Activated CD4-positive, alpha-beta T cell treated with anti-CD3 and anti-CD28 coated beads, Interleukin-2, amount 50 U/mL, for 4 hours (primary cell): ENCODE measurements around the gene GAPDHS.

Experiments
- DNase-seq, 2 experiments: peaks; one replicate each; pipeline ENCODE4 v3.0.0-alpha.2; 2020

GAPDHS gene

DNA sequence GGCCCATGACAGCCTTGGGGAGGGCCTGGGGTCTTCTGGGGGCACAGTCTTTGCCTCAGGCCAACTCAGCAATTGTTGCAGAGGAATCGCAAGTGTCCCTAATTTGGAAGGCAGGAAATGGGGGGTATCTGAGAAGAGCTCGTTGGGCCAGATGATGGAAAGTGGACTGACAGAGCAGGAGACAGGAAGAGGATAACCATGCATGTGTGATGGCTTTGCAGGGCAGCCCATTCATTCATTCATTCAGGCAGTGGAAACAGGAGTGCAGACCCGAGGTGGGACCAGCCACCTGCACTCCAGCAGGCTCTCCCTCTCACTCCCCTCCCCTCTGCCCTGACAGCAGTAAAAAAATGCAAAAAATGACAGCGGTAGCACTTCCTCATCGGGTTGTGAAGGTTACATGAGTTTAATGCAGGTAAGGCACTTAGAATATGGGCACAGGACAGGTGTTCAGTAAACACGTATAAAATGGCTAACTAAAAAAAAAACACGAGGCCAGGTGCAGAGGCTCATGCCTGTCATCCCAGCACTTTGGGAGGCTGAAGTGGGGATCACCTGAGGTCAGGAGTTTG lies 7.2 kb downstream of the GAPDHS start:
- no peak for DNase-seq

DNA sequence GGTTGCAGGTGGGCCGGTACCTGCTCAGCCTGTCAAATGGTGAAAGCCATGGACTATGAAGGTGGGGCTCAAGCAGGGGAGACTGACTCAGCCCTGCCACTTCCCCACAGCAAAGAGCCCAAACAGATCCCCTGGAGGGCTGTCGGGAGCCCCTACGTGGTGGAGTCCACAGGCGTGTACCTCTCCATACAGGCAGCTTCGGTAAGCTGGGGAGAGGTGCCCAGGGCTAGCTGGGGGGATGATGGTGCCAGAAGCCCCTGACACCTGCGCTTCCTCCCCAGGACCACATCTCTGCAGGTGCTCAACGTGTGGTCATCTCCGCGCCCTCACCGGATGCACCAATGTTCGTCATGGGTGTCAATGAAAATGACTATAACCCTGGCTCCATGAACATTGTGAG lies 9.0 kb downstream of the GAPDHS start:
- DNase-seq = no peak

DNA sequence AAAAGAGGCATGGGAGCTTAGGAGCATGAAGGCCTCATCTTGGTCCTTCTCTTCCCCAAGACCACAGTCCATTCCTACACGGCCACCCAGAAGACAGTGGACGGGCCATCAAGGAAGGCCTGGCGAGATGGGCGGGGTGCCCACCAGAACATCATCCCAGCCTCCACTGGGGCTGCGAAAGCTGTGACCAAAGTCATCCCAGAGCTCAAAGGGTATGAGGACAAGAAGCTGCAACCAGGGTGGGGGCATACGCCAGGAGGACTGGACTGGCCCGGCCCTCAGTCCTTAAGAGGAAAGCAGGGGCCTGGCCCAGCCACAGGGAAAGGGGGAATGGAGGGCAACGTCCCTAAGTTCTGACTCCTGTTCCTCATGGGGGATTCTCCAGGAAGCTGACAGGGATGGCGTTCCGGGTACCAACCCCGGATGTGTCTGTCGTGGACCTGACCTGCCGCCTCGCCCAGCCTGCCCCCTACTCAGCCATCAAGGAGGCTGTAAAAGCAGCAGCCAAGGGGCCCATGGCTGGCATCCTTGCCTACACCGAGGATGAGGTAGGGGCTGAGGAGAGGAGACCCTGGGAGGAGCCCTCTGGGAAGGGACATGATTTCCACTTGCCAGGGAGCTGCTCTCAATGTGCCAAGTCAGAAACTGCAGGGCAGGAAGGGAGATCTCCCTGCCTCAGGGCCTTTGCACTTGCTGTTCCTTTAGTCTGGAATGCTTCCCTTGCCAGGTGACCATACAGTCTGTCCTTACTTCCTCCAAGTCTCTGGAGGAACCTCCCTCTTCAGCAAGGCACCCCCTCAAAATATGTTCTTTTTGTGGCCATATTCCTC lies 10.2 kb downstream of the GAPDHS start:
- DNase-seq = no peak

DNA sequence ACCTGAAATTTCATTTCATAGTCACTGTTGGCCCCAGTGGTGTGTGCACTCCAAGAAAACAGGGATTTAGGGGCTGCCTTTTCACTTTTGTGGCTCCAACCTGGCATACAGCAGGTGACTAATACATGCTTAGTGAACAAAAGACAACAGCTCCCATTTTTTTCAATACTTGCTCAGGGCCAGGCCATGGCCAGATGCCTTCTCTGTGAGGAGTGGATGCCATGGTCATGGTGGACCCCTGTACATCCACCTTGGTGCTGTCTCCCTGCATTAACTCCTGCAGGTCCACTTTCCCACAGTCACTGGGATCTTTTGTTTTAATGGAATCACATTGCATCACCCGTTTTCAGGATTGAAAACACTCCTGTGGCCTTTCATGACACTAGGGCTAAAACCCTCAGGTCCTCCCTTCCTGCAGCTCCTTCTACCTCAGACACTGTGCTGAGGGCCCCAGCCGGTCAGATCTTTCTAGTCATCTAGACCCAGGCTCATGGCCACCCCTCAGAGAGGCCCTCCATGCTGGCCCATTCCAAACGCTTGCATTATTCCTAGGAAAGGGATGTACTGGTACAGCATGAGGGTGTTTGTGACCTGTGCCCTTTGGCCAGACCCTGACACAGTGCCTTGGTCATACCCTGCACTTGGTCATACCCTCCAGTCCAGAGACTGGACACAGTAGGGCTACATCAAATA lies 11.0 kb downstream of the GAPDHS start:
- no peak for DNase-seq

DNA sequence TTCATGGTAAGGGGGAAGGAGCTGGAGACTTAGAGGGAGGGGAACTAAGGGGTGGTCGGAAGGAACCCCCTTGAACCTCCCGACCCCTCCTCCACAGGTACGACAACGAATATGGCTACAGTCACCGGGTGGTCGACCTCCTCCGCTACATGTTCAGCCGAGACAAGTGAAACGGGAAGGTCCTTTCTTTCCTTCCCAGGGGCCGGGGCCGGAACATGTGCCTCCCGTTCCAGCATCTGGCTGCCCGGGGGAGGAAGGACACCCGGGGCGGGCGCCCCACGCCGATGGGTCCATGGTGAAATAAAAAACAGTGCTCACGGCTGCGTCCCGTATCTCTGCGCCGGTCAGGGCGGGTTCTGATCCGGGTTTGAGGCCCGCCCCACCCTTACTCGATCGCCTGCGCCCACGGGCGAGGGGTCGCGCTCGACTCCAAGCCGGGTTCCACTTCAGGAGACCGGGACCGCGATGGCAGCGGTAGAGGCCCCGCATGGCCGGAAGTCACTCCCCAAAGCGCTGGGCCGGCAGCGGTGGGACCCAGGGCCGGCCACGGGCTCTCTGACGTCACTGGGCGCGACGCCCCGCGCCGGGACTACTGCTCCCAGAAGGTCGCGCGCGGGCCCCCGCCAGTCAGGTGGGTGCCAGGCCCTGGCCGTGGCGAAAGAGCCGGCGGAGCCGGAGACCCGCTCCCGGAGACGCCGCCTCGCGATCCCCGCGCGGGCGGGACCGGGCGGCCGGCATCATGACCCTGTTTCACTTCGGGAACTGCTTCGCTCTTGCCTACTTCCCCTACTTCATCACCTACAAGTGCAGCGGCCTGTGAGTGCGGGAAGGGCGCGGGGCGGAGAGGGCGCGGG lies 12.0 kb downstream of the GAPDHS start, which contains the start of gene TMEM147:
Gene TMEM147, plus strand, starts transcription at position 626 of the 854 bp plus-strand sequence. Its CDS starts 114 bp downstream, at position 740.
- peak; percentile 67 to 69 for DNase-seq

DNA sequence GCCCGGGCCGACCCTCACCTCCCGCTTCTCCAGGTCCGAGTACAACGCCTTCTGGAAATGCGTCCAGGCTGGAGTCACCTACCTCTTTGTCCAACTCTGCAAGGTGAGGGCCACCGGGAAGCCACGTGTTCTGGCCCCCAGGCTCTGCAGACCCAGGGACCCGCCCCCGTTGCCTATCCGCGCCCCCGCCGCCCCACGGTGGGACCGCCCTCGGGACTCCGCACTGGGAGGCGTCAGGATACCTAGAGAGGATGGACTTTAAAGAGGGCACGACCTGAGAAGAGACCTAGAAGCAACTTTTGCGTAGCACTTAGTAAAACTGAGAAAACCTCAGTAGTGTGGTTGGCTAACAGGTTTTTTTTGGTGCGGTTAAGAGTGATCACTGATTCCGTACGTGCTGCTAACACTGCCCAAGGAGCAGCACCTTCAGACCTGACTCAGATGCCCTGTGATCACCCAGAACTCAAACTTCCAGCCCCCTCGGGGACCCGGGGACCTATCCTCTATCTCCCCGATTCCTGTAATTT lies 12.7 kb downstream of the GAPDHS start:
- peak; percentile 51 to 54 for DNase-seq

DNA sequence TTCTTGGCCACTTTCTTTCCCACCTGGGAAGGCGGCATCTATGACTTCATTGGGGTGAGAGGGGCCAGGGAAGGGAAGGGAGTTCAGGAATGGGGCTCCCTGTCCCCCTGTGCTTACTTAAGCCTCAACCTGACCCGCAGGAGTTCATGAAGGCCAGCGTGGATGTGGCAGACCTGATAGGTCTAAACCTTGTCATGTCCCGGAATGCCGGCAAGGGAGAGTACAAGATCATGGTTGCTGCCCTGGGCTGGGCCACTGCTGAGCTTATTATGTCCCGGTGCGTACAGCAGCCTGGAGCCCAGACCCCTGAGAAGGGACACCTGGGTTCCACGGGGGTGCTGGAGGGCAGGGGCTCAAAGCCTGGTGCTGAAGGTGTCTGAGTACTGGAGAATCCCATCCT lies 13.3 kb downstream of the GAPDHS start:
- DNase-seq = no peak

DNA sequence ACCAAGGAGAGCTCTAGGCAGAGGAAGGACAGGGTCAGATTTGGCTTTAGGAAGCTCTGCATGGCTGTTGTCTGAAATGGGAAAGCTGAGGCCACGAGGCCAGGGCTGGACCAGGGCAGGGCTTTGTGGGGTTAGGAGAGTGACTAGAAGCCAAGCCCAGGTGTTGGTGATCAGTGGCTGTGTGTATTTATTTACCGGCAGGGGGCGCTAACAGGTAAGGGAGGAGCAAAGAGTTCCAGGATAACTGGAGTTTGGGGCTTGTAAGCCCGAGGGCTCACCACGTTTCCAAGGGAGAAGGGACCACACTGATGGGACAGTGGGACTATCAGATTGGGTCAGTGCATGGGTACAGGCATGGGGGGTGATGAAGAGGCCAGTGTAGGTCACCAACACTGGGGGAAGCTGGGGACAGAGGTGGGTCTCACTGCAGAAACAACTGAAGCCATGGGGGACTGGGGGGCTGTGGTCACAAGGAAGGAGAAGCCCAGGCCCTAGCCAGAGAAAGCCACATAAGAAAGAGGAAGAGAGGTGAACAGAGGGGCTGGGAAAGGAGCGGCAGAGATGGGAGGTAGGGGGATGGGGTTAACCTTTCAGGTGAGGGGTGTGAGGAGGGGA lies 16.0 kb downstream of the GAPDHS start:
- peak; percentile 25 to 38 for DNase-seq

DNA sequence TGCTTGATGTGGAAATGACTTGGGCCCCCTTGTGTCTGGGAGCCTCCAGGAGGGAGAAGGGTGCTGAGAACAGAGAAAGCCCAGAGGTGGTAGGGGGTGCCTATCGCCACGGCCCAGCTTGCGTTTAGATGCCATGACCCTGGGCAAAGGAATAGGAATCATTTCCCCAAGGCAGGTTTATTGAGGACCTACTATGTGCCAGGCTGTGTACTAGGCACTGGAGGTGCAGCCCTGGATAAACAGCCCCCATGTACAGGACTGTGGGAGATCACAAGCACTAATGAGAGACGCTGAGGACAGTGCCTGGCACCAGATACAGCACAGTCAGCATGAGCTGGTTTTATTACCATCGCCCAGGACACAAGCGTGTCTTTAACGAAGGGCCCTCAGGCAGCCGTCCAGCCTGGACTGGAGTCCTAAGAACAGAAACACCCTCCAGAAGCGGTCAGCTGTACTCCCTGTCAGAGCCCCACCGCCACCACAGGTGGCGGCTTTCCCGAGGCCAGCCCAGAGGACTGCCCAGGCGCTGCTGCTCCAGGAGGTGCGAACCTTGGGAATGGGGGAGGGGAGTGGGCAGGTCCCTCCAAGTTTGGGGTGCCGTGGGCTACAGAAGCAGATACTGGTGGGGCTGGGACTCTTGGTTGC lies 16.7 kb downstream of the GAPDHS start:
- no peak for DNase-seq

DNA sequence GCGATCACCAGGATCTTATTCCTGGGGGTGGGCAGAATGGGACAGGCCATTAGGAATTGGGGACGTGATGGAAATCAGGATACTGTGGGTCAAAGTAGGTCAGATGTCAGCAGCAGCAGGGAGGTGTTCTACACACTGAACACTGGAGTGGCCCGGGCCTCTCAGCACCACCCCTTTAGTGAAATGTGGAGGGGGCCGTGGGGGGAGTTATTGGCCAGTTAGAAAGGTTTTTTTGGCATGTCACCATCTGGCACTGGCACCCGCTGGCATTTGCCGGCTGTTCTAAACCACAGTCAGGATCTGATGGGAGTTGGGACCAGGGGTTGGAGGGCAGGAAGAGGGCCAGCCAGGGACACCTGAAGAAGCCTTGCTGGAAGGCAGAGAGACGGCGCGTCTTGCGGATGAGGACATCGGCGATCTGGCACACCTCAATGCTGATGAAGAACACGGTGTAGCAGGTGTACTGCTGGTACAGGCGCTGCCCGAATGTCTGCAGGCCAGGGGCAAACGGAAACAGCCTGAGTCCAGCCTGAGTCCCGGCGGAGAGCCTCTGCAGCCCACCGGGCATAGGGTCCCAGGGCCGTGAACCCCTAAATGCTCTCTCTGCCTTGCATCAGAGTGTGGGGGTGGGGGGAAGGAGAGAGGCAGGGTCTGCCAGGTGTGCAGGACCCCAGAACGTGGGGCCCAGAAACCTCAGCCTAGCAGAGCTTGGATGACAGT lies 18.0 kb downstream of the GAPDHS start:
- DNase-seq = no peak

DNA sequence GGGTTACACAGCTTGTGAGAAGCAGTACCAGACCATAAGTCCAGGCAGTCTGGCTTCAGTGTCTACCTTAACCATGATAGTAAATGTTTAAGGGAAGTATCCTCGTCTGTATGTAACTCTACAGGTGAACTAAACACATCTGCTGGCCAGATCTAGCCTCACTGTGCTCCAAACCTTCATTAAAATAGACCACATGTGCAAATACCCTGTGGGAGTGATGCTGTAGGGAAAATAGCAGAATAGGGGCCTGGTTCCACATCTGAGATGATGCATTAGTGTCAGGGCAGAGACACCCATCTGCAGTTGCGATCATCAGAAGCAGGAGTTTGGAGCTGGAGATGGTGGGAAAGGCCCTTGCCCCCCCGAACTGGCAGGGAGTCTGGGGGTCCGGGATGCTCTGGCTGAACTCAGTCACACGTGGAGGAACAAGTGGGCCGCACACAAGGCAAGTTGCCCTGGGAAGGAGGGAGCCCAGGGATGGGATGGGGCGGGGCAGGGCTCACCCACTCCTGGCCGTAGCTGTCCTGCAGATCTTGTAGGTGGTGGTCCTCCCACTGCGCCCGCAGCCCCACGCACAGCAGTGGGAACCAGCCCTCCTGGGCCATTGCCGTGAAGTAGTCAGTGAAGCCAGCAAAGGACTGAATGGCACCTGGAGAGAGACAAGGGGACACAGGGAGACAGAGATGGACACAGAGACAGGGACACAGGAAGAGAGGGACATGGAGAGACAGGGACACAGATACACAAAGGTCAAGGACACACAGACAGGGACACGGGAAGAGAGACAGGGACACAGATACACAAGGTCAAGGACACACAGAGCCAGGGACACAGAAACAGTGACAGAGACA lies 19.5 kb downstream of the GAPDHS start:
- DNase-seq = no peak

DNA sequence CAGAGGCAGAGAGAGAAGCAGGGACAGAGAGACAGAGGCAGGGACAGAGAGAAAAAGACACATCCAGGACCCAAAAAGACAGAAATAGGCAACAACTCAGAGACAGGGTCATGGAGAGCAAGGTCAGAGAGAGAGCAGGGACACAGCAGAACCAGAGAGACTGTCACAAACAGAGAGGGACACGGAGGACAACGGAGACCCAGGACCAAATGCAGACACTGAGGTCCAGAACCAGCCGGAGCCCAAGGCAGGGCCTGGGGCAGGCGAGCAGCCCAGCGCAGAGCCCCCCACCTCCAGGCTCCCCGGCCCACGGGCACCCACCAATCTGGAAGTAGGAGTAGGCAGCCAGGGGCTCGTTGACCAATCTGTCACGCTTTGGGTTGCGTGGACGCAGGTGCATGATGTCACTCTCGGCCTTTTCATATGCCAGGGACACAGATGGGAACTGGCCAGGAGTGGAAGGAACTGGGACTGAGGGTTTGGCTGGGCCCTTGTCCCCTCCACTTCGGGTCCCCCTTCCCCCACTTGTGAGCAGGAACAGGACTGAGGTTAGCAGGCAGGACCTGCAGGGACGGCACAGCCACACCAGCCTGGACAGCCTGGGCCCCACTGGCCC lies 20.2 kb downstream of the GAPDHS start:
- DNase-seq = no peak

DNA sequence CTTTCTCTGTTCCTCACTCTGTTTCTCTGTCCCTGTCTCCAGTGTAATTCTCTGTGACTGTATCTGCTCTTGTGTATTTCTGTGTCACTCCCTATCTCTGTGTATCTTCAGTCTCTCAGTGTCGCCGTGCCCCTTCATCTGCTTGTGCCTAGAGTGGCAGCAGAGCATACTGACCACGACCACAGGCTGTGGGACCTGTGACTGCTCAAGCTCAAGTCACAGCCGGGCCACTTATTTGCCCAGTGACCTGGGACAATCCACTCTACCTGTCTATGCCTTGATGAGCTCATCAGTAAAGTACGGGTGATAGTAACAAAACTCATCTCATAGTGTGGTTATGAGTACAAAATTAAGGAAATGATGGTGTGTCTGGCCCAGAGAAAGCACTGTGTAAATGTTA lies 20.8 kb downstream of the GAPDHS start:
- no peak for DNase-seq

DNA sequence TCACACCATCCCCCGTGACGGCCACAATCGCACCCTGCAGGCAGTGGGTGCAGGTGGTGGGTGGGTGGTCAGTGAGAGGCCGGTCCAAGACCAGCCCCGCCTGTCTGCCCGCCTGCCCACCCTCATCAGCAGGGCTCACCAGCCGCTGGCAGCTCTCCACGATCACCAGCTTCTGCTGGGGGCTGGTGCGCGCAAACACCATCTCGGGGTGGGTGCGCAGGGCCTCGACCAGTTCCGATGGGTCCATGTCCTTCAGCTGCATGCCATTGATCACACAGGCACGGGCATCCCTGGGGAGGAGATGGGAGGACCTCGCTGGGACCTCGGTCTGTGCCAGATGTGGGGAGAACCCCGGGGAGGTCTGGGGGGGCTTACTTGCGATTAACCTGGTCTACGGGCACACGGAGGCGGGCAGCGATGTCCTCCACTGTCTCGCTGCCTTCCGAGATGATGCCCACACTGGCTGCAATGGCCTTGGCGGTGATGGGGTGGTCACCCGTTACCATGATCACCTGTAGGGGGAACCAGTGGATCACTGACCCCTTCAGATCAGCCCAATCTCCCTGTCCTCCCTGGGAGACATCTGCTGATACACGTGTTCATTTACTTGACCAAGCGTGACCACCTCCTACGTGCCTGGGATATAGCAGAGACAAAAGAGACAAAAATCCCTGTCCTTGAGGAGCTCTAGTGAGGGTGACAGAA lies 22.2 kb downstream of the GAPDHS start:
- no peak for DNase-seq

DNA sequence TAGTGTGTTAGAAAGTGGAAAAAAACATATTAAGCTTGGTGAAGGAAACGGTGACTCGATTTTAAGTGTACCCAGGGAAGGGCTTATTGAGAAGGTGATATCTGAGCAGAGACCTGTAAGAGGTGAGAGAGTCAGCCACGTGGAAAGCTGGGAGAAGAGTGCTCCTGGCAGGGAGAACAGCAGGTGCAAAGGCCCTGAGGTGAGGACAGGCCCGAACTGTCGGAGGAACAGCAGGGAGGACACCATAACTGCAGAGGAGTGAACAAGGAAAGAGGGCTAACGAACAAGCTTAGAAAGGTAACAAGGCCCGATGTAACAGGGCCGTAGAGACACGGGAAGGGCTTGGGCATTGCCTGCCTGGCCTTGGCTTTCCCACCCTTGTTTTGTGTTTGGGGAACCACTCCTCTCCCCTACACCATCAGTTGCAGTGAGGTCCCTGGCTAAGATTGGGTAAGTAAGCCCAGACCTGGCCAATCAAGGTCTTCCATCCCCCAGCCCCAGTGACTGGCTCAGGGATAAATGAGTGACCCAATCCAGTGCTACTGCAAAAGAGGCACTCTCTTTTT lies 22.9 kb downstream of the GAPDHS start:
- DNase-seq = no peak

DNA sequence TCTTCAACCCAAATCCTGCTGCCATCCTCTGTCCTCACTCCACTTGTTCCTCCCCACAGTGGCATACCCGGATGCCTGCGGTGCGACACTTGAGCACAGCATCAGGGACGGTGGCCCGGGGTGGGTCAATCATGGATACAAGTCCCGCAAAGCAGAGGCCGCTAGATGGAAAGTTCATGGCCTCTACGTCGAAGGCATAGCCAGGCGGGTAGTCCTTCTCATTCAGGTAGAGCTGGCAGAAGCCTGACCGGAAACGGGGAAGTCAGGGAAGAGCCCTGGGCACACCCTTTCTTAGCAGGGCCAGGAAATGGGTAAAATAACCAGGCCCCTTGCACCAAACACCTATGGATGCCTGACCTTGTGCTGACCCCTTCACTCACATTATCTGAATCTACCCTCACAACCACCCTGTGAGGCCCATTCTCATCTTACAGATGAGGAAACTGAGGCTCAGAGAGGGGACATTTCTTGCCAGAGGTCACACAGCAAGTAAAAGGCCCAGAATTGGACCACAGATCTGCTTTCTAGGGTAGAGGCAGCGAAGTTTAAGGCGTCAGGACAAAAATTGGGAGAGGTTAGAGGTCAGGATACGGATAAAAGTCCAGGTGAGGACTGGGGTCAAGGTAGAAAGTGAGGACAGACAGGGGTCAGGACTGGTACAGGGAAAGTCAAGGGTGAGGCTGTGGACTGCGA lies 23.7 kb downstream of the GAPDHS start:
- DNase-seq = no peak

DNA sequence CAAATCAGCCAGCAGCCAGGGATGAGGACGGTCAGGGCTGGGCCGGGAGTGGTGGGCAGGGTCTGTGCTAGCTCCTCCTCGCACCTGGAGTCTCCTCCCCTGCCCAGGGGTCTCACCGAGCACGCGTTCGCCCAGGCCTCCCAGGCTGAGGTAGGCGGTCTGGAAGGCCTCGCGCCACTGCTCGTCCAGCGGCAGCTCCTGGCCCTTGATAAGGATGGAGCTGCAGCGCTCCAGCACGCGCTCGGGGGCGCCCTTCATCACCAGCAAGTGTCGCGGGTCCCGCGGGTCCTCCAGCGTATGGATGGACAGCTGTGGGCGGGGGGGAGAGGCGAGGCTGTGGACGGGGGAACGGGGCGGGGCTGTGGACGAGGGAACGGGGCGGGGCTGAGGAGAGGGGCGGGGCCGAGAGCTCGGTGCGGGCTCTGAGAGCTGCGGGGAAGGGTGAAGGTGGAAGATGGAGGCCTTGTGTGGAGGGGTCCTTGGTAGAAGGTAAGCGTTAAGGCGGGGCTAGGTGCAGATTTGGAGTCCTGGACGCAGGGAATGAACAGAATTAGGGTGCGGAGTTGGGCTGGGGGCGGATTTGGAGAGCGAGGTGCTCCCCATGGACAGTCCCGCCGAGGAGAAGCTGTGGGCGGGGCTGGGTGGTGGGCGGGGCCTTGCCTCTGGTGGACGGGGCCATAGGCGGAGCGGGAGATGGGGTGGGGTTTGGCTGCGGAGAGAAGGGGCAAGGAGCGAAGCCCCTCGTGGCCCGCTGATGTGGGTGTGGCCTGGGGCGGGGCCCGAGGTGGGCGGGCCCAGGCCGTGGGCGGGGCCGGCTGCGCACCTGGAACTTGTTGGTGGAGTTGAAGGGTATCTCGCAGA lies 24.5 kb downstream of the GAPDHS start:
- peak; percentile 39 to 47 for DNase-seq
